Brain microvascular endothelial cell (primary cell): ENCODE results near the gene CLK1.

Experiments
- DNase-seq: peaks from one replicate; pipeline ENCODE4 v3.0.0-alpha.2; 2020
- H3K27ac ChIP-seq: fragments of 250-450 bp; sonication (Bioruptor Pico); 2 replicates; pipeline ENCODE4 v1.5.1; 2020; ENCODE audit warnings: mild to moderate bottlenecking, moderate library complexity
- H3K27me3 ChIP-seq: fragments of 250-450 bp; sonication (Bioruptor Pico); replicated peaks from 2 replicates; pipeline ENCODE4 v1.5.1; 2020; ENCODE audit warnings: mild to moderate bottlenecking
- H3K36me3 ChIP-seq: fragments of 250-450 bp; sonication (Bioruptor Pico); replicated peaks from 2 replicates; pipeline ENCODE4 v1.5.1; 2020; ENCODE audit warnings: mild to moderate bottlenecking
- H3K4me3 ChIP-seq: 2 replicates; pipeline ENCODE4 v1.5.1; 2011; ENCODE audit warnings: low read depth, mild to moderate bottlenecking, control low read depth, low read length, moderate library complexity
- CTCF ChIP-seq: IDR thresholded peaks from 2 replicates; pipeline ENCODE4 v1.5.1; 2011; ENCODE audit warnings: low read depth, mild to moderate bottlenecking, moderate library complexity, low read length, control low read depth, inconsistent platforms; ENCODE audit errors: missing control alignments
- in situ Hi-C: cut with HindIII; loops from 2 replicates; pipeline ENCODE4 v1.10.0; 2017; ENCODE audit warnings: low sequenced_read_pairs, low pct_ligation_motif_present

Gene CLK1

GRCh38 chr2:200810998-200811332 lies 53.5 kb downstream of the CLK1 start:
- DNase-seq, result no peak
- TF ChIP-seq CTCF, result no peak
- Histone ChIP-seq H3K27ac (peak overlapping the region; percentile 98), H3K4me3 (peak overlapping the region; percentile 59), H3K27me3 (no peaks in the 10 kb centered on the region), H3K36me3 (peaks cover 31% of the 10 kb centered on the region)
- in situ Hi-C loops, result no loop called here

- DNase-seq, result peak; percentile 59
These were observed 54.0 kb downstream of the CLK1 start for GRCh38 chr2:200810252-200810997.

GRCh38 chr2:200809506-200810251 lies 54.8 kb downstream of the CLK1 start:
- in situ Hi-C loops, result no loop called here
- no peak overlapping the region for H3K4me3 ChIP-seq
- no peak for DNase-seq
- peaks cover 18% of the 10 kb centered on the region for H3K36me3 ChIP-seq
- no peaks in the 10 kb centered on the region for H3K27me3 ChIP-seq
- no peak for TF ChIP-seq CTCF
- H3K27ac ChIP-seq, result peak overlapping the region; percentile 98

More at GRCh38 chr2:200810252-200810997, 54.0 kb downstream of the CLK1 start:
- Histone ChIP-seq H3K36me3 (peaks cover 25% of the 10 kb centered on the region), H3K4me3 (peak overlapping the region; percentile 59), H3K27me3 (no peaks in the 10 kb centered on the region), H3K27ac (peak overlapping the region; percentile 98)
- in situ Hi-C loops, result no loop called here
- TF ChIP-seq CTCF, result no peak
